Left lung (tissue), 10 donors: ENCODE data around the gene CNOT6. TPM values are rescaled to one million over a fixed set of nuclear protein-coding genes. Genes with fewer than 3 reads are reported as not detected.

Experiments used
- ATAC-seq: fragments of 200-7000 bp; cut with Tn5 transposase; one replicate; pipeline ENCODE4 v1.9.1; 2020; ENCODE audit warnings: moderate library complexity
- DNase-seq, 4 donors: peaks; one replicate each; pipeline ENCODE4 v3.0.0-alpha.2; 2013 to 2020
- H3K27ac ChIP-seq, 2 donors: fragments of 200-600 bp; sonication (generic) in 1 of 2; one replicate each; pipeline versions ENCODE4 v1.5.0 to v1.8.0; 2020 to 2021
- H3K27me3 ChIP-seq, 2 donors: fragments of 200-600 bp; sonication (generic) in 1 of 2; one replicate each; pipeline versions ENCODE4 v1.5.0 to v1.8.0; 2020 to 2021
- H3K36me3 ChIP-seq, 2 donors: fragments of 200-600 bp; sonication (generic) in 1 of 2; one replicate each; pipeline versions ENCODE4 v1.5.0 to v1.8.0; 2020 to 2021
- H3K4me1 ChIP-seq, 2 donors: fragments of 200-600 bp; one replicate each; pipeline ENCODE4 v1.8.0; 2021
- H3K4me3 ChIP-seq, 2 donors: fragments of 200-600 bp; sonication (generic) in 1 of 2; one replicate each; pipeline versions ENCODE4 v1.5.0 to v1.8.0; 2020 to 2021; ENCODE audit warnings: mild to moderate bottlenecking in 1 of 2
- H3K9me3 ChIP-seq, 2 donors: fragments of 200-600 bp; sonication (generic) in 1 of 2; one replicate each; pipeline versions ENCODE4 v1.5.0 to v1.8.0; 2020 to 2021
- CTCF ChIP-seq, 2 donors: fragments of 200-600 bp; sonication (generic) in 1 of 2; IDR thresholded peaks; one replicate each; pipeline versions ENCODE4 v1.5.0 to v1.8.0; 2021; ENCODE audit warnings: antibody characterized with exemption in 2 of 2
- intact Hi-C, 2 donors: fragments of 100-400 bp; cut with DNase I; formaldehyde crosslinking; loops; one replicate each; pipeline versions ENCODE4 v1.11.2 to v1.14.2; 2022
- polyA plus RNA-seq, 6 donors: library from polyadenylated mRNA; unstranded; fragments of 120-200 nt; gene quantifications; one replicate each; pipeline ENCODE4 v1.2.1, GENCODE V29; 2013; ENCODE audit not compliant: insufficient read length in 6 of 6
- total RNA-seq, 2 donors: library from RNA; stranded (reverse); fragmentation: NEBNext Ultra II Directional; extraction: Animal tissue kit (Norgen Biotek cat#: 25700); gene quantifications; one replicate each; pipeline ENCODE4 v1.2.1, GENCODE V29; 2021
- donor health status: DM: no; HTN: yes; CAD: no.
- donor health status: DM: no; HTN: no; CAD: no.

CNOT6 gene
- total and polyA plus RNA-seq, 8 donors, result 29.1 to 58.3 (median 50.0) TPM

- Histone ChIP-seq H3K4me1 (peaks cover 0 to 9% of the 10 kb centered on the region in 2 donors), H3K36me3 (no peaks in the 10 kb centered on the region), H3K27ac (no peak overlapping the region), H3K27me3 (peaks cover 0 to 5% of the 10 kb centered on the region in 2 donors), H3K4me3 (no peak overlapping the region), H3K9me3 (no peaks in the 10 kb centered on the region)
- no peak for DNase-seq
- intact Hi-C loops, result loop anchor here in 1 of 2 donors (5.0 kb wide), 1 partner anchor 174 kb away; the partner anchor contains the start of gene MAPK9
- no peak for TF ChIP-seq CTCF (IDR thresholded peaks at IDR 0.05)
- no peak for ATAC-seq
Measured at GRCh38 chr5:180466316-180466715, 27.9 kb upstream of the CNOT6 start.

- ATAC-seq (peak; percentile 86), DNase-seq (peak in 2 of 4 donors; percentile 82 to 92)
- peak overlapping the region in 1 of 2 donors; percentile 32 for H3K4me3 ChIP-seq
- no peak for TF ChIP-seq CTCF (IDR thresholded peaks at IDR 0.05)
- no peaks in the 10 kb centered on the region for H3K36me3 ChIP-seq
- H3K27me3 ChIP-seq, result peaks cover 0 to 5% of the 10 kb centered on the region in 2 donors
- peaks cover 0 to 19% of the 10 kb centered on the region in 2 donors for H3K4me1 ChIP-seq
- H3K27ac ChIP-seq, result peak overlapping the region in 1 of 2 donors; percentile 64
- intact Hi-C loops, result loop anchor here in 1 of 2 donors (5.0 kb wide), 1 partner anchor 175 kb away; the partner anchor contains the start of gene MAPK9
- H3K9me3 ChIP-seq, result no peaks in the 10 kb centered on the region
Measured at GRCh38 chr5:180467028-180467975, 26.9 kb upstream of the CNOT6 start.

GRCh38 chr5:180467989-180468731 lies 26.0 kb upstream of the CNOT6 start:
- Histone ChIP-seq H3K36me3 (no peaks in the 10 kb centered on the region), H3K27ac (peak overlapping the region in 1 of 2 donors; percentile 64), H3K27me3 (peaks cover 0 to 5% of the 10 kb centered on the region in 2 donors), H3K4me1 (peaks cover 0 to 19% of the 10 kb centered on the region in 2 donors), H3K4me3 (peak overlapping the region in 1 of 2 donors; percentile 32), H3K9me3 (no peaks in the 10 kb centered on the region)
- TF ChIP-seq CTCF (IDR thresholded peaks at IDR 0.05), result no peak
- intact Hi-C loops, result loop anchor here in 1 of 2 donors (5.0 kb wide), 1 partner anchor 176 kb away; the partner anchor contains the start of gene MAPK9
- ATAC-seq (no peak), DNase-seq (peak in 1 of 4 donors; percentile 47)

- DNase-seq (peak in 1 of 4 donors; percentile 35), ATAC-seq (no peak)
- H3K36me3 ChIP-seq, result no peaks in the 10 kb centered on the region
- peaks cover 0 to 5% of the 10 kb centered on the region in 2 donors for H3K27me3 ChIP-seq
- H3K9me3 ChIP-seq, result no peaks in the 10 kb centered on the region
- H3K27ac ChIP-seq, result no peak overlapping the region
- no peak overlapping the region for H3K4me3 ChIP-seq
- TF ChIP-seq CTCF (IDR thresholded peaks at IDR 0.05), result no peak
- intact Hi-C loops, result loop anchor here in 1 of 2 donors (5.0 kb wide), 1 partner anchor 177 kb away; the partner anchor contains the start of gene MAPK9
- peaks cover 0 to 19% of the 10 kb centered on the region in 2 donors for H3K4me1 ChIP-seq
Measured at GRCh38 chr5:180468732-180469585, 25.2 kb upstream of the CNOT6 start.
